Endothelial cell of umbilical vein (primary cell): Measurements from ENCODE around the gene ETV7. TPM values are rescaled to one million over a fixed set of nuclear protein-coding genes. Genes with fewer than 3 reads are reported as not detected.

Experiments
- BruUV-seq: library from RNA; stranded (reverse); fragments of 400-500 nt; replicated peaks from 2 replicates; lab custom pipeline; 2021; lab: Mats Ljungman, UMichigan
- CTCF ChIA-PET: fragments of 300-600, 350-600 bp; sonication (Branson Sonifier 250); formaldehyde crosslinking; loops from one replicate; lab custom pipeline; 2021; ENCODE audit warnings: antibody characterized with exemption, inconsistent platforms; lab: Charles Lee
- POLR2A ChIA-PET: fragments of 300-600, 350-600 bp; sonication (Branson Sonifier 250); formaldehyde crosslinking; loops from one replicate; lab custom pipeline; 2021; ENCODE audit warnings: antibody characterized with exemption, inconsistent platforms; lab: Charles Lee
- DNase-seq: peaks from one replicate; pipeline ENCODE4 v3.0.0-alpha.2; 2011; ENCODE audit warnings: low read depth, low spot score
- FAIRE-seq: peaks from 2 replicates; lab custom pipeline; 2011; peaks lifted over from hg19 to GRCh38; lab: Jason Lieb, UNC
- H2AFZ ChIP-seq: 2 replicates; pipeline ENCODE4 v1.6.0; 2012; ENCODE audit warnings: low read depth, low read length, control low read depth, inconsistent platforms
- H3K27ac ChIP-seq: 2 replicates; pipeline ENCODE4 v1.5.1; 2011; ENCODE audit warnings: low read depth, mild to moderate bottlenecking, control low read depth, low read length, moderate library complexity; ENCODE audit not compliant: insufficient read depth
- H3K27me3 ChIP-seq, 2 experiments: 2 replicates each; pipeline versions ENCODE4 v1.6.0 to v1.6.1; 2011; ENCODE audit warnings: low read length in 2 of 2, mixed read lengths in 1 of 2; ENCODE audit not compliant: control insufficient read depth in 2 of 2, insufficient read depth in 2 of 2
- H3K36me3 ChIP-seq, 2 experiments: 2 replicates in 1 of 2; 3 replicates in 1 of 2; pipeline ENCODE4 v1.5.1; 2011; ENCODE audit warnings: low read length in 2 of 2, mild to moderate bottlenecking in 1 of 2, moderate library complexity in 1 of 2; ENCODE audit not compliant: control insufficient read depth in 2 of 2, insufficient read depth in 2 of 2; ENCODE audit errors: extremely low read depth in 1 of 2
- H3K4me1 ChIP-seq: 3 replicates; pipeline ENCODE4 v1.5.1; 2011; ENCODE audit warnings: mild to moderate bottlenecking, low read length; ENCODE audit not compliant: control insufficient read depth, insufficient read depth; ENCODE audit errors: extremely low read depth
- H3K4me2 ChIP-seq: 2 replicates; pipeline ENCODE4 v1.6.1; 2011; ENCODE audit warnings: low read length, control low read depth, mixed read lengths; ENCODE audit not compliant: insufficient read depth
- H3K4me3 ChIP-seq, 3 experiments: fragments of 200-600 bp in 1 of 3; sonication (generic), shearing (Covaris generic) in 1 of 3; replicated peaks in 1 of 3; 2 replicates each; pipeline ENCODE4 v1.5.1; 2011 to 2016; ENCODE audit warnings: control low read depth in 3 of 3, low read length in 3 of 3, mild to moderate bottlenecking in 2 of 3, inconsistent platforms in 1 of 3, low read depth in 1 of 3, moderate library complexity in 1 of 3; ENCODE audit not compliant: insufficient read depth in 1 of 3
- H3K79me2 ChIP-seq: 2 replicates; pipeline ENCODE4 v1.6.0; 2012; ENCODE audit warnings: low read length, inconsistent platforms; ENCODE audit not compliant: control insufficient read depth, insufficient read depth
- H3K9ac ChIP-seq: replicated peaks from 2 replicates; pipeline ENCODE3; 2011; ENCODE audit warnings: low read length, control low read depth; ENCODE audit not compliant: insufficient read depth; ENCODE audit errors: extremely low read depth
- H3K9me1 ChIP-seq: replicated peaks from 3 replicates; pipeline ENCODE4 v1.6.0; 2011; ENCODE audit warnings: mild to moderate bottlenecking, low read length; ENCODE audit not compliant: control insufficient read depth, insufficient read depth; ENCODE audit errors: extremely low read depth
- H3K9me3 ChIP-seq: replicated peaks from 2 replicates; pipeline ENCODE4 v1.5.1; 2012; ENCODE audit warnings: low read length, inconsistent platforms; ENCODE audit not compliant: control insufficient read depth, insufficient read depth
- H4K20me1 ChIP-seq: replicated peaks from 2 replicates; pipeline ENCODE3; 2011; ENCODE audit warnings: mild to moderate bottlenecking, low read length; ENCODE audit not compliant: control insufficient read depth, insufficient read depth; ENCODE audit errors: extremely low read depth
- CTCF ChIP-seq, 2 donors: IDR thresholded peaks; 1 replicate in 1 of 2; 2 replicates in 1 of 2; pipeline ENCODE4 v1.5.1; 2011; ENCODE audit warnings: low read length in 2 of 2, mild to moderate bottlenecking in 2 of 2, moderate library complexity in 2 of 2, control low read depth in 1 of 2, inconsistent platforms in 1 of 2, low read depth in 1 of 2; ENCODE audit not compliant: insufficient read depth in 1 of 2; ENCODE audit errors: extremely low read depth in 1 of 2
- EZH2 ChIP-seq: IDR thresholded peaks from 2 replicates; pipeline ENCODE4 v1.6.1; 2012; ENCODE audit warnings: borderline replicate concordance, low read depth, mild to moderate bottlenecking, moderate library complexity, low read length, inconsistent platforms; ENCODE audit not compliant: severe bottlenecking
- FOS ChIP-seq: IDR thresholded peaks from 2 replicates; pipeline ENCODE4 v1.6.1; 2011; ENCODE audit warnings: mild to moderate bottlenecking, low read length, moderate library complexity, borderline replicate concordance; ENCODE audit not compliant: insufficient read depth
- GATA2 ChIP-seq: IDR thresholded peaks from 2 replicates; pipeline ENCODE4 v1.7.0; 2011; ENCODE audit warnings: low read depth, mild to moderate bottlenecking, moderate library complexity, mixed read lengths, low read length; ENCODE audit not compliant: insufficient read length, insufficient read depth
- JUN ChIP-seq: IDR thresholded peaks from 2 replicates; pipeline ENCODE4 v1.6.1; 2011; ENCODE audit warnings: borderline replicate concordance, low read depth; ENCODE audit not compliant: insufficient read length, insufficient read depth
- MAX ChIP-seq: IDR thresholded peaks from 2 replicates; pipeline ENCODE4 v1.6.1; 2011; ENCODE audit not compliant: insufficient read depth, insufficient read length
- MYC ChIP-seq: IDR thresholded peaks from one replicate; pipeline ENCODE4 v1.6.1; 2011; ENCODE audit warnings: mild to moderate bottlenecking, low read depth, low read length
- POLR2A ChIP-seq: IDR thresholded peaks from 2 replicates; pipeline ENCODE4 v1.6.1; 2012; ENCODE audit warnings: low read depth, mild to moderate bottlenecking, control low read depth, low read length
- POLR2AphosphoS5 ChIP-seq: IDR thresholded peaks from 2 replicates; pipeline ENCODE4 v1.6.1; 2012; ENCODE audit warnings: low read depth, mild to moderate bottlenecking, control low read depth, low read length, moderate library complexity; ENCODE audit not compliant: insufficient read depth
- dilution Hi-C: fragments of 300-500 bp; cut with MboI; formaldehyde crosslinking; loops from one replicate; pipeline ENCODE4 v1.15.0; 2019; ENCODE audit warnings: low sequenced_read_pairs; ENCODE audit not compliant: extremely low pct_ligation_motif_present
- intact Hi-C: fragments of 100-400 bp; cut with micrococcal nuclease; formaldehyde crosslinking; loops from one replicate; pipeline ENCODE4 v1.10.0; 2022
- polyA plus RNA-seq, 4 experiments: library from polyadenylated mRNA; depleted of rRNA in 3 of 4; stranded (reverse) in 3 of 4; unstranded in 1 of 4; fragments of >200 nt; gene quantifications; 2 replicates each; pipeline versions ENCODE4 v1.2.1 to v1.2.3, GENCODE V29; 2011 to 2012; ENCODE audit warnings: missing spikeins in 1 of 4
- total RNA-seq: library from RNA; stranded (reverse); gene quantifications from 2 replicates; pipeline ENCODE4 v1.2.3, GENCODE V29; 2021

ETV7 gene
- total and polyA plus RNA-seq, 2 donors (not counting 3 experiments of a cell fraction or from before 2014, with no cell fraction given): 0.23 to 0.58 TPM

GRCh38 chr6:36361071-36361470, 26.4 kb downstream of the ETV7 start:
- dilution Hi-C loops: no loop called here
- H3K79me2 ChIP-seq: no peaks in the 10 kb centered on the region
- ChIA-PET POLR2A (no interaction called here), CTCF (interaction anchor here (1.1 to 12.9 kb wide), 14 partner anchors 13 to 240 kb away, joined by 3 to 373 read pairs (median 6); no protein-coding TSS in a partner anchor)
- intact Hi-C loops: no loop called here
- H3K9me1 ChIP-seq: no peaks in the 10 kb centered on the region
- no peak overlapping the region for H3K4me3 ChIP-seq
- TF ChIP-seq MYC (no peak), JUN (no peak), CTCF (IDR thresholded peaks at IDR 0.05; ENCODE audit: extremely low read depth in 1 of 2, insufficient read depth in 1 of 2, low read depth in 1 of 2, low read length in 2 of 2) (no peak), FOS (no peak), POLR2AphosphoS5 (no peak), POLR2A (no peak), EZH2 (no peak), GATA2 (no peak), MAX (no peak)
- H3K9ac ChIP-seq: no peak overlapping the region
- H3K27ac ChIP-seq: no peak overlapping the region
- H3K9me3 ChIP-seq: no peaks in the 10 kb centered on the region
- DNase-seq: no peak
- no peak overlapping the region for H3K4me2 ChIP-seq
- no peak overlapping the region for H2AFZ ChIP-seq
- H3K36me3 ChIP-seq: no peaks in the 10 kb centered on the region
- no peak for FAIRE-seq
- H3K27me3 ChIP-seq: peaks cover 0 to 5% of the 10 kb centered on the region in 2 experiments
- H4K20me1 ChIP-seq: no peaks in the 10 kb centered on the region
- peaks cover 18% of the 10 kb centered on the region for H3K4me1 ChIP-seq
- no TSS peak for BruUV-seq
